ENCODE measurements around the gene ZNF436. TPM values are rescaled to one million over a fixed set of nuclear protein-coding genes. Genes with fewer than 3 reads are reported as not detected.

The ZNF436 gene
- total and polyA plus RNA-seq, 2 of the 13 experiments (the other 11 are each of a cell fraction or from before 2014, with no cell fraction given): 4.3 to 9.9 TPM

- TF ChIP-seq CSRNP1 (CRISPR knock-in tag; IDR thresholded peaks at IDR 0.05): no peak
- peak; percentile 8; the same call in 1 of the 2 replicates for TF ChIP-seq FOXJ3 (CRISPR knock-in tag; IDR thresholded peaks at IDR 0.05; ENCODE audit: borderline replicate concordance)
- TF ChIP-seq, protein P1, sequence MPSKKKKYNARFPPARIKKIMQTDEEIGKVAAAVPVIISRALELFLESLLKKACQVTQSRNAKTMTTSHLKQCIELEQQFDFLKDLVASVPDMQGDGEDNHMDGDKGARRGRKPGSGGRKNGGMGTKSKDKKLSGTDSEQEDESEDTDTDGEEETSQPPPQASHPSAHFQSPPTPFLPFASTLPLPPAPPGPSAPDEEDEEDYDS (CRISPR knock-in tag; IDR thresholded peaks at IDR 0.05): peak; percentile 75; the same call in 1 of the 2 replicates
- no peak for TF ChIP-seq EZH2 (conservative IDR thresholded peaks at IDR 0.05; ENCODE audit: low read depth, low read length)
- no peak for TF ChIP-seq LCORL (IDR thresholded peaks at IDR 0.05)
- TF ChIP-seq LCORL (CRISPR knock-in tag; IDR thresholded peaks at IDR 0.05): 0 out of 2 replicates have a peak, but pooled peaks have one; percentile 11
- TF ChIP-seq, protein P2, sequence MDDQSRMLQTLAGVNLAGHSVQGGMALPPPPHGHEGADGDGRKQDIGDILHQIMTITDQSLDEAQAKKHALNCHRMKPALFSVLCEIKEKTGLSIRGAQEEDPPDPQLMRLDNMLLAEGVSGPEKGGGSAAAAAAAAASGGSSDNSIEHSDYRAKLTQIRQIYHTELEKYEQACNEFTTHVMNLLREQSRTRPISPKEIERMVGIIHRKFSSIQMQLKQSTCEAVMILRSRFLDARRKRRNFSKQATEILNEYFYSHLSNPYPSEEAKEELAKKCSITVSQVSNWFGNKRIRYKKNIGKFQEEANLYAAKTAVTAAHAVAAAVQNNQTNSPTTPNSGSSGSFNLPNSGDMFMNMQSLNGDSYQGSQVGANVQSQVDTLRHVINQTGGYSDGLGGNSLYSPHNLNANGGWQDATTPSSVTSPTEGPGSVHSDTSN (CRISPR knock-in tag; IDR thresholded peaks at IDR 0.05; ENCODE audit: borderline replicate concordance): no peak
- TF ChIP-seq NONO (IDR thresholded peaks at IDR 0.05): no peak
- peak; percentile 52; the same call in 1 of the 2 replicates for TF ChIP-seq NONO (CRISPR knock-in tag; conservative IDR thresholded peaks at IDR 0.05)
- no peak for TF ChIP-seq NR3C1 (CRISPR knock-in tag; IDR thresholded peaks at IDR 0.05)
- no peak for TF ChIP-seq SNRNP70 (IDR thresholded peaks at IDR 0.05; ENCODE audit: low read depth, low read length)
- no peak for TF ChIP-seq EP300 (IDR thresholded peaks at IDR 0.05; ENCODE audit: low read depth in 2 of 2, low read length in 2 of 2)
- no peak for TF ChIP-seq EP300 (CRISPR knock-in tag; IDR thresholded peaks at IDR 0.05; ENCODE audit: borderline replicate concordance)
- peak; percentile 59; the same call in 1 of the 2 replicates for TF ChIP-seq SP4 (CRISPR knock-in tag; IDR thresholded peaks at IDR 0.05)
- no peak for TF ChIP-seq HNF1A (IDR thresholded peaks at IDR 0.05; ENCODE audit: low read depth)
- TF ChIP-seq HNF1A (CRISPR knock-in tag; IDR thresholded peaks at IDR 0.05; ENCODE audit: borderline replicate concordance): peak; percentile 17; the same call in 1 of the 2 replicates
- no peak for TF ChIP-seq ZNF264 (CRISPR knock-in tag; IDR thresholded peaks at IDR 0.05)
- 0 out of 2 replicates have a peak, but pooled peaks have one; percentile 62 for TF ChIP-seq ZNF256 (CRISPR knock-in tag; conservative IDR thresholded peaks at IDR 0.05)
- TF ChIP-seq TFDP2 (CRISPR knock-in tag; IDR thresholded peaks at IDR 0.05): peak; percentile 77; the same call in 1 of the 2 replicates
- peak; percentile 10 for TF ChIP-seq RBM39 (IDR thresholded peaks at IDR 0.05; ENCODE audit: low read depth, low read length, poor library complexity, severe bottlenecking)
- no peak for TF ChIP-seq CBX5 (CRISPR knock-in tag; IDR thresholded peaks at IDR 0.05; ENCODE audit: borderline replicate concordance)
Observed at GRCh38 chr1:23367791-23368561, 1.7 kb downstream of the ZNF436 start (continued).

All from HepG2 (cell line).